ENCODE measurements around the gene FRY. TPM values are rescaled to one million over a fixed set of nuclear protein-coding genes. Genes with fewer than 3 reads are reported as not detected.

Gene FRY
- total and polyA plus RNA-seq, 2 of the 13 experiments (the other 11 are each of a cell fraction or from before 2014, with no cell fraction given): 8.2 to 13.1 TPM

GRCh38 chr13:32142956-32143375, 111.4 kb downstream of the FRY start (continued):
- TF ChIP-seq, protein P1, sequence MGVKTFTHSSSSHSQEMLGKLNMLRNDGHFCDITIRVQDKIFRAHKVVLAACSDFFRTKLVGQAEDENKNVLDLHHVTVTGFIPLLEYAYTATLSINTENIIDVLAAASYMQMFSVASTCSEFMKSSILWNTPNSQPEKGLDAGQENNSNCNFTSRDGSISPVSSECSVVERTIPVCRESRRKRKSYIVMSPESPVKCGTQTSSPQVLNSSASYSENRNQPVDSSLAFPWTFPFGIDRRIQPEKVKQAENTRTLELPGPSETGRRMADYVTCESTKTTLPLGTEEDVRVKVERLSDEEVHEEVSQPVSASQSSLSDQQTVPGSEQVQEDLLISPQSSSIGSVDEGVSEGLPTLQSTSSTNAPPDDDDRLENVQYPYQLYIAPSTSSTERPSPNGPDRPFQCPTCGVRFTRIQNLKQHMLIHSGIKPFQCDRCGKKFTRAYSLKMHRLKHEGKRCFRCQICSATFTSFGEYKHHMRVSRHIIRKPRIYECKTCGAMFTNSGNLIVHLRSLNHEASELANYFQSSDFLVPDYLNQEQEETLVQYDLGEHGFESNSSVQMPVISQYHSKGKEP (CRISPR knock-in tag; IDR thresholded peaks at IDR 0.05): no peak
- peak; percentile 78 for TF ChIP-seq TBL1XR1 (IDR thresholded peaks at IDR 0.05; ENCODE audit: borderline replicate concordance, low read length, partially characterized antibody)
- TF ChIP-seq FOXK2 (IDR thresholded peaks at IDR 0.05): peak; percentile 38; the same call in 1 of the 2 replicates
- peak; percentile 81 for TF ChIP-seq HDAC1 (CRISPR knock-in tag; IDR thresholded peaks at IDR 0.05)
- peak; percentile 93; the same call in 1 of the 2 replicates for TF ChIP-seq ZBTB20 (CRISPR knock-in tag; IDR thresholded peaks at IDR 0.05; ENCODE audit: borderline replicate concordance, low read depth)
- peak; percentile 86; the same call in 1 of the 2 replicates for TF ChIP-seq ZNF788 (CRISPR knock-in tag; IDR thresholded peaks at IDR 0.05; ENCODE audit: borderline replicate concordance)
- peak; percentile 94 for TF ChIP-seq FOXP4 (CRISPR knock-in tag; IDR thresholded peaks at IDR 0.05)
- TF ChIP-seq SMAD3 (CRISPR knock-in tag; IDR thresholded peaks at IDR 0.05): peak; percentile 74
- peak; percentile 83 for TF ChIP-seq TBX2 (CRISPR knock-in tag; IDR thresholded peaks at IDR 0.05; ENCODE audit: borderline replicate concordance)
- TF ChIP-seq, protein P2, sequence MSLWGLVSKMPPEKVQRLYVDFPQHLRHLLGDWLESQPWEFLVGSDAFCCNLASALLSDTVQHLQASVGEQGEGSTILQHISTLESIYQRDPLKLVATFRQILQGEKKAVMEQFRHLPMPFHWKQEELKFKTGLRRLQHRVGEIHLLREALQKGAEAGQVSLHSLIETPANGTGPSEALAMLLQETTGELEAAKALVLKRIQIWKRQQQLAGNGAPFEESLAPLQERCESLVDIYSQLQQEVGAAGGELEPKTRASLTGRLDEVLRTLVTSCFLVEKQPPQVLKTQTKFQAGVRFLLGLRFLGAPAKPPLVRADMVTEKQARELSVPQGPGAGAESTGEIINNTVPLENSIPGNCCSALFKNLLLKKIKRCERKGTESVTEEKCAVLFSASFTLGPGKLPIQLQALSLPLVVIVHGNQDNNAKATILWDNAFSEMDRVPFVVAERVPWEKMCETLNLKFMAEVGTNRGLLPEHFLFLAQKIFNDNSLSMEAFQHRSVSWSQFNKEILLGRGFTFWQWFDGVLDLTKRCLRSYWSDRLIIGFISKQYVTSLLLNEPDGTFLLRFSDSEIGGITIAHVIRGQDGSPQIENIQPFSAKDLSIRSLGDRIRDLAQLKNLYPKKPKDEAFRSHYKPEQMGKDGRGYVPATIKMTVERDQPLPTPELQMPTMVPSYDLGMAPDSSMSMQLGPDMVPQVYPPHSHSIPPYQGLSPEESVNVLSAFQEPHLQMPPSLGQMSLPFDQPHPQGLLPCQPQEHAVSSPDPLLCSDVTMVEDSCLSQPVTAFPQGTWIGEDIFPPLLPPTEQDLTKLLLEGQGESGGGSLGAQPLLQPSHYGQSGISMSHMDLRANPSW (CRISPR knock-in tag; IDR thresholded peaks at IDR 0.05; ENCODE audit: borderline replicate concordance): peak; percentile 72; the same call in 1 of the 2 replicates
- TF ChIP-seq MAZ (IDR thresholded peaks at IDR 0.05; ENCODE audit: borderline replicate concordance, low read depth, low read length): no peak
- no peak for TF ChIP-seq MAZ (CRISPR knock-in tag; IDR thresholded peaks at IDR 0.05; ENCODE audit: low read depth)
- TF ChIP-seq MAX (IDR thresholded peaks at IDR 0.05): peak; percentile 72
- TF ChIP-seq ZNF180 (CRISPR knock-in tag; IDR thresholded peaks at IDR 0.05; ENCODE audit: borderline replicate concordance, low read depth): no peak
- TF ChIP-seq NR2F6 (IDR thresholded peaks at IDR 0.05): peak; percentile 87
- TF ChIP-seq NR2F6 (CRISPR knock-in tag; IDR thresholded peaks at IDR 0.05): peak; percentile 91
- TF ChIP-seq KDM4B (CRISPR knock-in tag; IDR thresholded peaks at IDR 0.05): peak; percentile 82; the same call in 1 of the 2 replicates
- TF ChIP-seq, protein P3, sequence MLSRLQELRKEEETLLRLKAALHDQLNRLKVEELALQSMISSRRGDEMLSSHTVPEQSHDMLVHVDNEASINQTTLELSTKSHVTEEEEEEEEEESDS (CRISPR knock-in tag; IDR thresholded peaks at IDR 0.05; ENCODE audit: borderline replicate concordance): no peak
- TF ChIP-seq SOX6 (IDR thresholded peaks at IDR 0.05): no peak
- peak; percentile 96 for TF ChIP-seq SOX6 (CRISPR knock-in tag; IDR thresholded peaks at IDR 0.05)

Measured in HepG2 (cell line).